H9 (cell line): ENCODE measurements around the gene TRIM51. TPM values are rescaled to one million over a fixed set of nuclear protein-coding genes. Genes with fewer than 3 reads are reported as not detected.
"Not testable (repeated sequence)": the region's sequence is repeated elsewhere in the genome, so short reads cannot be mapped to it uniquely, and the experiment has no call there.

Source experiments
- DNase-seq: peaks from one replicate; pipeline ENCODE4 v3.0.0-alpha.2; 2017
- H2AFZ ChIP-seq: one replicate; pipeline ENCODE4 v1.6.1; 2013; ENCODE audit warnings: mild to moderate bottlenecking, low read length, control low read depth, moderate library complexity
- H2AK5ac ChIP-seq: 2 replicates; pipeline ENCODE4 v1.6.1; 2013; ENCODE audit warnings: low read length, control low read depth, mixed read lengths; ENCODE audit not compliant: insufficient read length
- H2BK120ac ChIP-seq: one replicate; pipeline ENCODE4 v1.6.1; 2013; ENCODE audit warnings: low read depth, mild to moderate bottlenecking, low read length, control low read depth, inconsistent platforms; ENCODE audit not compliant: poor library complexity, severe bottlenecking
- H2BK12ac ChIP-seq: 2 replicates; pipeline ENCODE4 v1.6.1; 2013; ENCODE audit warnings: low read length, control low read depth, mixed read lengths, low read depth; ENCODE audit not compliant: insufficient read length
- H2BK15ac ChIP-seq: 2 replicates; pipeline ENCODE4 v1.6.1; 2013; ENCODE audit warnings: low read depth, low read length, control low read depth
- H2BK20ac ChIP-seq: one replicate; pipeline ENCODE4 v1.6.1; 2013; ENCODE audit warnings: low read depth, mild to moderate bottlenecking, low read length, control low read depth, inconsistent platforms; ENCODE audit not compliant: poor library complexity, severe bottlenecking
- H2BK5ac ChIP-seq: 2 replicates; pipeline ENCODE4 v1.6.1; 2013; ENCODE audit warnings: low read length, control low read depth, mixed read lengths; ENCODE audit not compliant: insufficient read length
- H3K14ac ChIP-seq: 2 replicates; pipeline ENCODE4 v1.6.1; 2013; ENCODE audit warnings: low read length, control low read depth; ENCODE audit not compliant: insufficient read depth
- H3K18ac ChIP-seq: 2 replicates; pipeline ENCODE4 v1.6.1; 2013; ENCODE audit warnings: low read depth, mild to moderate bottlenecking, mixed read lengths, low read length, control low read depth; ENCODE audit not compliant: insufficient read length
- H3K23ac ChIP-seq: 2 replicates; pipeline ENCODE4 v1.6.1; 2013; ENCODE audit warnings: low read length, control low read depth, mixed read lengths, low read depth; ENCODE audit not compliant: insufficient read length
- H3K23me2 ChIP-seq: 2 replicates; pipeline ENCODE4 v1.6.1; 2013; ENCODE audit warnings: low read depth, mild to moderate bottlenecking, mixed read lengths, low read length, control low read depth; ENCODE audit not compliant: insufficient read length, poor library complexity, severe bottlenecking
- H3K27ac ChIP-seq: 2 replicates; pipeline ENCODE4 v1.5.1; 2013; ENCODE audit warnings: low read length, control low read depth, mixed read lengths, low read depth; ENCODE audit not compliant: insufficient read length
- H3K27me3 ChIP-seq: 2 replicates; pipeline ENCODE4 v1.6.1; 2013; ENCODE audit warnings: low read length, control low read depth, inconsistent platforms; ENCODE audit not compliant: insufficient read depth
- H3K4ac ChIP-seq: 2 replicates; pipeline ENCODE4 v1.6.1; 2013; ENCODE audit warnings: low read depth, mild to moderate bottlenecking, control low read depth, inconsistent platforms, low read length, moderate library complexity
- H3K4me1 ChIP-seq: 2 replicates; pipeline ENCODE4 v1.6.1; 2013; ENCODE audit warnings: low read length, control low read depth, inconsistent platforms; ENCODE audit not compliant: insufficient read depth
- H3K4me2 ChIP-seq: 2 replicates; pipeline ENCODE4 v1.6.1; 2013; ENCODE audit warnings: low read length, control low read depth, mixed read lengths; ENCODE audit not compliant: insufficient read length, insufficient read depth
- H3K56ac ChIP-seq: 2 replicates; pipeline ENCODE4 v1.6.1; 2013; ENCODE audit warnings: low read depth, mild to moderate bottlenecking, mixed read lengths, low read length, control low read depth; ENCODE audit not compliant: insufficient read length
- H3K79me1 ChIP-seq: 2 replicates; pipeline ENCODE4 v1.6.1; 2013; ENCODE audit warnings: low read depth, mild to moderate bottlenecking, moderate library complexity, low read length, control low read depth, inconsistent platforms; ENCODE audit not compliant: insufficient read depth, poor library complexity, severe bottlenecking
- H3K79me2 ChIP-seq: 2 replicates; pipeline ENCODE4 v1.6.1; 2013; ENCODE audit warnings: low read length, control low read depth, inconsistent platforms; ENCODE audit not compliant: insufficient read depth
- H3K9ac ChIP-seq: 2 replicates; pipeline ENCODE4 v1.6.1; 2013; ENCODE audit warnings: low read length, control low read depth, mixed read lengths; ENCODE audit not compliant: insufficient read length; ENCODE audit errors: extremely low read depth
- H3K9me3 ChIP-seq: one replicate; pipeline ENCODE4 v1.6.1; 2013; ENCODE audit warnings: low read depth, low read length, inconsistent platforms; ENCODE audit not compliant: control insufficient read depth
- H3T11ph ChIP-seq: one replicate; pipeline ENCODE4 v1.6.1; 2013; ENCODE audit warnings: mild to moderate bottlenecking, low read length, control low read depth, inconsistent platforms
- H4K20me1 ChIP-seq: one replicate; pipeline ENCODE4 v1.6.1; 2013; ENCODE audit not compliant: control insufficient read depth, insufficient read length, insufficient read depth
- H4K5ac ChIP-seq: 2 replicates; pipeline ENCODE4 v1.6.1; 2013; ENCODE audit warnings: low read depth, mild to moderate bottlenecking, mixed read lengths, low read length, control low read depth; ENCODE audit not compliant: insufficient read length
- H4K8ac ChIP-seq: replicated peaks from 2 replicates; pipeline ENCODE4 v1.6.1; 2013; ENCODE audit warnings: low read length, control low read depth, mixed read lengths, low read depth; ENCODE audit not compliant: insufficient read length
- H4K91ac ChIP-seq: 2 replicates; pipeline ENCODE4 v1.6.1; 2013; ENCODE audit warnings: low read depth, mild to moderate bottlenecking, moderate library complexity, mixed read lengths, low read length, control low read depth; ENCODE audit not compliant: insufficient read length
- H3K27ac Mint-ChIP-seq, 3 experiments: 2 replicates in 2 of 3; 3 replicates in 1 of 3; pipeline ENCODE4 v1.8.0; 2020 to 2021; ENCODE audit warnings: mixed read lengths in 3 of 3, mild to moderate bottlenecking in 1 of 3, moderate library complexity in 1 of 3
- H3K27me3 Mint-ChIP-seq: 2 replicates; pipeline ENCODE4 v1.8.0; 2021; ENCODE audit warnings: low read depth, mild to moderate bottlenecking, moderate library complexity, mixed read lengths
- H3K36me3 Mint-ChIP-seq, 3 experiments: 2 replicates in 2 of 3; 3 replicates in 1 of 3; pipeline ENCODE4 v1.8.0; 2020 to 2021; ENCODE audit warnings: low read depth in 3 of 3, mixed read lengths in 3 of 3; ENCODE audit not compliant: insufficient read depth in 1 of 3
- H3K4me1 Mint-ChIP-seq, 2 experiments: 2 replicates each; pipeline ENCODE4 v1.8.0; 2020; ENCODE audit warnings: mixed read lengths in 2 of 2
- H3K4me3 Mint-ChIP-seq, 2 experiments: 2 replicates in 1 of 2; 3 replicates in 1 of 2; pipeline ENCODE4 v1.8.0; 2020 to 2021; ENCODE audit warnings: mild to moderate bottlenecking in 2 of 2, mixed read lengths in 2 of 2, moderate library complexity in 1 of 2
- H3K9me3 Mint-ChIP-seq, 2 experiments: 2 replicates in 1 of 2; 3 replicates in 1 of 2; pipeline ENCODE4 v1.8.0; 2020; ENCODE audit warnings: mild to moderate bottlenecking in 2 of 2, mixed read lengths in 2 of 2, moderate library complexity in 1 of 2
- CTCF ChIP-seq: fragments of 200-600 bp; sonication (generic); conservative IDR thresholded peaks from 3 replicates; pipeline ENCODE4 v1.8.0; 2021; ENCODE audit warnings: antibody characterized with exemption, mild to moderate bottlenecking
- WGBS: extraction: QIAGEN DNeasy Blood & Tissue Kit; methylation state at CpG from one replicate; pipeline ENCODE4 v1.1.7; 2013; ENCODE audit warnings: missing lambda C conversion rate, low lambda C conversion rate, mixed read lengths; ENCODE audit not compliant: insufficient read length; ENCODE audit errors: extremely low coverage; 5-methylcytosine and 5-hydroxymethylcytosine counted together
- total RNA-seq: library from RNA; stranded (reverse); gene quantifications from 2 replicates; pipeline ENCODE4 v1.2.1, GENCODE V29; 2021

The TRIM51 gene
- total RNA-seq, 1 experiment from 2014 or later = not detected

GRCh38 chr11:55854704-55855103, 28.4 kb upstream of the TRIM51 start:
- no peak for TF ChIP-seq CTCF
- WGBS = no CpG with 5 or more reads among the region's 1 CpG
- Histone ChIP-seq H4K91ac (no peak overlapping the region), H4K20me1 (no peaks in the 10 kb centered on the region), H2AK5ac (no peak overlapping the region), H2BK12ac (no peak overlapping the region), H2BK15ac (no peak overlapping the region), H2BK120ac (no peak overlapping the region), H4K5ac (no peak overlapping the region), H3T11ph (no peak overlapping the region), H3K14ac (no peak overlapping the region), H3K79me1 (no peaks in the 10 kb centered on the region), H3K4me2 (no peak overlapping the region), H3K23ac (no peak overlapping the region), H2BK20ac (no peak overlapping the region), H3K9me3 (peaks cover 62% of the 10 kb centered on the region), H3K4ac (no peak overlapping the region), H2BK5ac (no peak overlapping the region), H3K4me1 (no peaks in the 10 kb centered on the region), H4K8ac (no peak overlapping the region), H3K79me2 (no peaks in the 10 kb centered on the region), H2AFZ (no peak overlapping the region), H3K9ac (no peak overlapping the region), H3K56ac (no peak overlapping the region), H3K23me2 (no peaks in the 10 kb centered on the region), H3K27ac (no peak overlapping the region), H3K18ac (no peak overlapping the region), H3K27me3 (no peaks in the 10 kb centered on the region)
- no peaks in the 10 kb centered on the region for H3K27me3 Mint-ChIP-seq
- H3K4me1 Mint-ChIP-seq = no peaks in the 10 kb centered on the region
- peaks cover 0 to 12% (median 4%) of the 10 kb centered on the region in 3 experiments; a peak in 3 of 7 replicates for H3K36me3 Mint-ChIP-seq
- H3K27ac Mint-ChIP-seq = no peak overlapping the region
- H3K4me3 Mint-ChIP-seq = no peak overlapping the region
- no peak for DNase-seq
- peaks cover 78 to 90% of the 10 kb centered on the region in 2 experiments for H3K9me3 Mint-ChIP-seq

- not testable (repeated sequence) for H2BK120ac ChIP-seq, H3K4ac ChIP-seq, H2AFZ ChIP-seq, H2BK5ac ChIP-seq, H3K27ac Mint-ChIP-seq, H4K8ac ChIP-seq, H3K23me2 ChIP-seq, H3K4me1 Mint-ChIP-seq, H3K4me3 Mint-ChIP-seq, H3K27me3 ChIP-seq, H3K27ac ChIP-seq, H2AK5ac ChIP-seq, H2BK15ac ChIP-seq, H3K23ac ChIP-seq, H4K20me1 ChIP-seq, H3T11ph ChIP-seq, H3K27me3 Mint-ChIP-seq, H3K79me2 ChIP-seq, H3K56ac ChIP-seq, H3K4me1 ChIP-seq, H2BK12ac ChIP-seq, H3K79me1 ChIP-seq, H3K14ac ChIP-seq, DNase-seq, H2BK20ac ChIP-seq, H3K4me2 ChIP-seq, H3K18ac ChIP-seq, H4K91ac ChIP-seq, H3K9ac ChIP-seq, H4K5ac ChIP-seq
- H3K9me3 ChIP-seq = peaks cover 39% of the 10 kb centered on the region
- no CpG with 5 or more reads among the region's 4 CpGs for WGBS
- Mint-ChIP-seq H3K36me3 (peaks cover 0 to 25% (median 4%) of the 10 kb centered on the region in 3 experiments; a peak in 4 of 7 replicates), H3K9me3 (peaks cover 86% of the 10 kb centered on the region in 2 experiments)
These were observed 15.7 kb upstream of the TRIM51 start for GRCh38 chr11:55867354-55867753.
